ENCODE measurements around the gene RNF25.

The RNF25 gene

GRCh38 chr2:218671654-218672566 is at the start of gene RNF25, which contains the start of gene STK36:
RNF25 (minus strand) TSS chr2:218672002; CDS start chr2:218671970, 32 bp downstream.
STK36 (plus strand) TSS chr2:218672086; CDS start chr2:218672830, 744 bp downstream.
- no peak for TF ChIP-seq ZNF274 (IDR thresholded peaks at IDR 0.05; ENCODE audit: low read depth, low read length)

DNA sequence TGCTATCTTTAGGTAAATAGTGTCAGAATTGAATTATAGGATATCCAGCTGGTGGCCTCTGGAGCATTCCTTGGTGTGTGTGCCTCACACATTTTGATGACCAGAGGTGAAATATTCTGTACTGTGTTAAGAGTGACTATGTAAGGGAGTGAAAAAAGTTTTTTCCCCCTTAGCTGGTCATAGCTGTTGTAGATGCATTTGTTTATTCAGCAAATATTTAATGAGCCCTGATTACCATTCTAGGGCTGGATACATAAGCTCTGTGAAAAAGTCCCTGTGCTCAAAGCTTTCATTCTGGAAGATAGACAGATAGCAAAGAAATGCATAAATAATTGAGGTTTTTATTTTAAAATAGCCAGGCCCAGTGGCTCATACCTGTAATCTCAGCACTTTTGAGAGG is 49.7 kb upstream of the RNF25 start:
- H3K4me3 ChIP-seq (ENCODE audit: low read length), result no peak overlapping the region
- TF ChIP-seq ZNF274 (IDR thresholded peaks at IDR 0.05; ENCODE audit: low read depth, low read length), result no peak

More at GRCh38 chr2:218671654-218672566, at the start of gene RNF25, which contains the start of gene STK36:
- peak within 1 kb of the TSS; percentile 83 for H3K4me3 ChIP-seq (ENCODE audit: low read length)

- TF ChIP-seq ZNF274 (IDR thresholded peaks at IDR 0.05; ENCODE audit: low read depth, low read length), result no peak
- no peak overlapping the region for H3K4me3 ChIP-seq (ENCODE audit: low read length)
Observed at GRCh38 chr2:218720048-218721041, 48.5 kb upstream of the RNF25 start.

GRCh38 chr2:218719457-218719856 is 47.7 kb upstream of the RNF25 start:
- TF ChIP-seq ZNF274 (IDR thresholded peaks at IDR 0.05; ENCODE audit: low read depth, low read length), result no peak
- H3K4me3 ChIP-seq (ENCODE audit: low read length), result no peak overlapping the region

DNA sequence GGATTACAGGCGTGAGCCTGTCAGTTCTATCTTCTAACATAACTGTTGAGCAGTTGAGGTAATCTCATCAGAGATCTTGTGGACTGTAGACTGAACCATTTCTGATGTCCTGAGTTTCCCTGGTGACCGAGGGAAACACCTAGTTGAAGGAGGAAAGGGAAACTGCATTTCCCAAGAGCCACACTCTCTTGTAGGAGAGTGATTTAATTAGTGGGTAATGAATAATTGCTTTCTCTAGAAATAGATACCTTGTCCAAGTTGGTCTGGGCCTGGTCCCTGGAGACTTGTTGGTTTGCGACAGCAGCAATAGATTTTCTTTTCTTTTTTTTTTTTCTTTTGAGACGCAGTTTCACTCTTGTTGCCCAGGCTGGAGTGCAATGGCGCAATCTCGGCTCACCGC is 46.3 kb upstream of the RNF25 start:
- TF ChIP-seq ZNF274 (IDR thresholded peaks at IDR 0.05; ENCODE audit: low read depth, low read length), result no peak
- no peak overlapping the region for H3K4me3 ChIP-seq (ENCODE audit: low read length)

- TF ChIP-seq ZNF274 (IDR thresholded peaks at IDR 0.05; ENCODE audit: low read depth, low read length), result no peak
- H3K4me3 ChIP-seq (ENCODE audit: low read length), result no peak overlapping the region
Observed at GRCh38 chr2:218717262-218717661, 45.5 kb upstream of the RNF25 start.

GRCh38 chr2:218716070-218716469 is 44.3 kb upstream of the RNF25 start:
- H3K4me3 ChIP-seq (ENCODE audit: low read length), result no peak overlapping the region
- TF ChIP-seq ZNF274 (IDR thresholded peaks at IDR 0.05; ENCODE audit: low read depth, low read length), result no peak

- no peak overlapping the region for H3K4me3 ChIP-seq (ENCODE audit: low read length)
- no peak for TF ChIP-seq ZNF274 (IDR thresholded peaks at IDR 0.05; ENCODE audit: low read depth, low read length)
Observed at GRCh38 chr2:218713922-218714321, 42.1 kb upstream of the RNF25 start.

- H3K4me3 ChIP-seq (ENCODE audit: low read length), result peak overlapping the region; percentile 85
- no peak for TF ChIP-seq ZNF274 (IDR thresholded peaks at IDR 0.05; ENCODE audit: low read depth, low read length)
Observed at GRCh38 chr2:218711550-218711929, 39.7 kb upstream of the RNF25 start.

DNA sequence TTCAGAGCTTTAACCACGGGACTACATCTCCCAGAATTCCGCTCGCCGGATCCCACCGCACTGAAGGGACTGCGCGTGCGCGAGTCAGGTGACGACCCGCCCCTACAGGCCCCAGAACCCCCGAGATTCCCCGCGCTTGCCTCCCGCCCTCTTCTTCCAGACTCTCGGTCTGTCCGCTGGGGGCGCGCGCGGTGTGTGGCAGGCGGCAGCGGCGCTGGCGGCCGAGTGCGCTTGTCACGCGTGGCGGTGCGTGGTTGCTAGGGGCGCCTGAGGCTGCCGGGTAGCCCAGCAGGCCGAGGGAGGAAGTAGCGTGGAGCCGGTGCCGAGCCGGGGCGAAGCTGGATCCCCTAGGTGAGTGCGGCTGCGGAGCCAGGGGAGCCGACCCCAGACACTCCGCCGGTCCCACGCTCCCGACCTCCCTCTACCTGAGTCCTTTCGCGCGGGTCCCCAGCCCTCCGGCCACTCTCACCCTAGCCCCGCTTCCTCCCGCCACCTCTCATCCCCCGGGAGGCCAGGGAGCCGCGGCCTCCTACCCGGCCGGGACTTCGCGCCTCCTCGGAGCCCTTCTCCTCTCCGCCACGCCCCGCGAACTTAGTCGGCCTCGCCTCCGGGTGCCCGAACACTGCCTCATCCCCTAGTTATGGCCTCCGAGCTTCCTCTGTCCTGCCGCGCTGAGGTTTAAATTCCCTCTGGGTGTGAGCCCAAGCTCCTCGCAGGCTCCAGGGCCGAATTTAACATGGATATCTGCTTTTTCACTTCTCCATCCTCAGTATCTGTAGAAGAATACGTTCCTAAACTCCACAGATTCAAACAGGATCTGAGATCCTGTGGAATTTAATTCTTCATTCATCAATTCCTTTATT is 39.1 kb upstream of the RNF25 start, which contains the start of gene TTLL4:
TTLL4 (plus strand) TSS at position 149 of the 863 bp plus-strand sequence. CDS start 26,842 bp downstream, outside the sequence.
- H3K4me3 ChIP-seq (ENCODE audit: low read length), result peak within 1 kb of the TSS; percentile 85
- no peak for TF ChIP-seq ZNF274 (IDR thresholded peaks at IDR 0.05; ENCODE audit: low read depth, low read length)

DNA sequence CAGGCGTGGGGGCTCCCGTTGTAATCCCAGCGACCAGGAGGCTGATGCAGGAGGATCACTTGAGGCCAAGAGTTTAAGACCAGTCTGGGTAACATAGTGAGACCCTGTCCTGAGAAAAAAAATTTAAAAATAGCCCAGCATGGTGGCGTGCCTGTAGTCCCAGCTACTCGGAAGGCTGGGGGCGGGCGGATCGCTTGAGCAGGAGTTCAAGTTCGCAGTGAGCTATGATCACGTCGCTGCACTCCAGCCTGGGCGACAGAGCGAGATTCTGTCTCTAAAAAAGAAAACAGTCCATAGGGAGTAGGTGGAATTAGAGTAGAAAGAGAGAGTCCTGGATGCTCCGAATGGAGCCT is 38.5 kb upstream of the RNF25 start:
- H3K4me3 ChIP-seq (ENCODE audit: low read length), result no peak overlapping the region; the same call in 1 of the 2 replicates
- TF ChIP-seq ZNF274 (IDR thresholded peaks at IDR 0.05; ENCODE audit: low read depth, low read length), result no peak

DNA sequence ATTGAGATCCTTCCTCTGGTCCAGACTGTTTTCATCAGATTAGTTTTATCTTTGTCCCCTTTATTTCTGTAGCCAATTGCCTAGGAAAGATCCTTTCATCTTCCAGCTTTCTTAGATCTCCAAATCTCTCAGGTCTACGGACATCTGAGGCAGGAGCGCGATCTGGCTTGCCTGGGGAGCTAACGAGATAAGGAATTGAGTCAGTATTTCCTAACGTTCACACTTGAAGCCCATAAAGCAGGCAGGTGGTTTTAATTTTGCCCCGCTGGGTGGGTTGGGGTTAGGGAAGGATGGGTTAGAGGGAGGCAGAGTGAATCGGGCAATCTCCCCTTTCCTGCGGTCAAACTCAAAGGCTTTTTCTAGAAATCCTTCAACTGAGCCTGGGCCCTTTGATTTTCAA is 38.1 kb upstream of the RNF25 start:
- no peak for TF ChIP-seq ZNF274 (IDR thresholded peaks at IDR 0.05; ENCODE audit: low read depth, low read length)
- no peak overlapping the region for H3K4me3 ChIP-seq (ENCODE audit: low read length)

- TF ChIP-seq ZNF274 (IDR thresholded peaks at IDR 0.05; ENCODE audit: low read depth, low read length), result no peak
Observed at GRCh38 chr2:218708086-218708485, 36.3 kb upstream of the RNF25 start.

More at GRCh38 chr2:218708086-218708485, 36.3 kb upstream of the RNF25 start:
- no peak overlapping the region for H3K4me3 ChIP-seq (ENCODE audit: low read length)
